HG03439 (cell line): ENCODE measurements around the gene USH1C.

Source experiments
- ATAC-seq: cut with Tn5 transposase; IDR thresholded peaks from one replicate; pipeline ENCODE4 v1.9.1; 2021; ENCODE audit warnings: mild to moderate bottlenecking, moderate library complexity; ENCODE audit not compliant: unreplicated experiment

The USH1C gene

GRCh38 chr11:17571431-17572358, 27.5 kb upstream of the USH1C start:
- no peak for ATAC-seq

- no peak for ATAC-seq
These were observed 25.8 kb upstream of the USH1C start for GRCh38 chr11:17570034-17570433.

- no peak for ATAC-seq
These were observed 24.7 kb upstream of the USH1C start for GRCh38 chr11:17568944-17569343.

GRCh38 chr11:17564687-17565042, 20.4 kb upstream of the USH1C start:
- no peak for ATAC-seq

- ATAC-seq: no peak
These were observed 19.9 kb upstream of the USH1C start for GRCh38 chr11:17563961-17564686.

GRCh38 chr11:17563231-17563646, 19.0 kb upstream of the USH1C start:
- no peak for ATAC-seq

- ATAC-seq: no peak
These were observed 17.3 kb upstream of the USH1C start for GRCh38 chr11:17561526-17561925.

- no peak for ATAC-seq
These were observed 16.8 kb upstream of the USH1C start for GRCh38 chr11:17561111-17561415.

- ATAC-seq: no peak
These were observed 16.3 kb upstream of the USH1C start for GRCh38 chr11:17560281-17561110.

GRCh38 chr11:17559341-17560087, 15.3 kb upstream of the USH1C start:
- no peak for ATAC-seq

GRCh38 chr11:17558916-17559315, 14.7 kb upstream of the USH1C start:
- ATAC-seq: no peak

- no peak for ATAC-seq
These were observed 14.0 kb upstream of the USH1C start for GRCh38 chr11:17558025-17558780.

- no peak for ATAC-seq
These were observed 12.8 kb upstream of the USH1C start for GRCh38 chr11:17556999-17557398.

- no peak for ATAC-seq
These were observed 10.3 kb upstream of the USH1C start for GRCh38 chr11:17554487-17554886.

- ATAC-seq: no peak
These were observed 9.0 kb upstream of the USH1C start for GRCh38 chr11:17553249-17553546.

- ATAC-seq: no peak
These were observed 8.4 kb upstream of the USH1C start for GRCh38 chr11:17552392-17553248.

- no peak for ATAC-seq
These were observed 7.8 kb upstream of the USH1C start for GRCh38 chr11:17552041-17552355.

GRCh38 chr11:17551347-17552040, 7.3 kb upstream of the USH1C start:
- ATAC-seq: no peak
